ENCODE measurements around the gene CUL9.

The CUL9 gene

GRCh38 chr6:43181942-43182860, at the start of gene CUL9:
TSS of gene CUL9 (plus strand) at chr6:43182196. CDS start at chr6:43184311, 2,115 bp downstream.
- TF ChIP-seq GATA3 (IDR thresholded peaks at IDR 0.05; ENCODE audit: low read depth, low read length), result no peak

- TF ChIP-seq GATA3 (IDR thresholded peaks at IDR 0.05; ENCODE audit: low read depth, low read length) (no peak), GATA2 (IDR thresholded peaks at IDR 0.05; ENCODE audit: low read depth, low read length) (no peak)
These were observed 43.7 kb upstream of the CUL9 start for GRCh38 chr6:43138267-43138666.

- TF ChIP-seq GATA2 (IDR thresholded peaks at IDR 0.05; ENCODE audit: low read depth, low read length) (no peak), GATA3 (IDR thresholded peaks at IDR 0.05; ENCODE audit: low read depth, low read length) (no peak)
These were observed 40.4 kb upstream of the CUL9 start for GRCh38 chr6:43141644-43142043.

GRCh38 chr6:43142101-43142500, 39.9 kb upstream of the CUL9 start:
- TF ChIP-seq GATA3 (IDR thresholded peaks at IDR 0.05; ENCODE audit: low read depth, low read length), result no peak
- no peak for TF ChIP-seq GATA2 (IDR thresholded peaks at IDR 0.05; ENCODE audit: low read depth, low read length)

GRCh38 chr6:43143235-43144128, 38.5 kb upstream of the CUL9 start:
- no peak for TF ChIP-seq GATA3 (IDR thresholded peaks at IDR 0.05; ENCODE audit: low read depth, low read length)
- no peak for TF ChIP-seq GATA2 (IDR thresholded peaks at IDR 0.05; ENCODE audit: low read depth, low read length)

GRCh38 chr6:43144879-43145278, 37.1 kb upstream of the CUL9 start:
- TF ChIP-seq GATA2 (IDR thresholded peaks at IDR 0.05; ENCODE audit: low read depth, low read length), result no peak
- TF ChIP-seq GATA3 (IDR thresholded peaks at IDR 0.05; ENCODE audit: low read depth, low read length), result no peak

GRCh38 chr6:43146261-43146660, 35.7 kb upstream of the CUL9 start:
- no peak for TF ChIP-seq GATA2 (IDR thresholded peaks at IDR 0.05; ENCODE audit: low read depth, low read length)
- TF ChIP-seq GATA3 (IDR thresholded peaks at IDR 0.05; ENCODE audit: low read depth, low read length), result no peak

- TF ChIP-seq GATA2 (IDR thresholded peaks at IDR 0.05; ENCODE audit: low read depth, low read length) (no peak), GATA3 (IDR thresholded peaks at IDR 0.05; ENCODE audit: low read depth, low read length) (no peak)
These were observed 35.0 kb upstream of the CUL9 start for GRCh38 chr6:43146709-43147688.

- TF ChIP-seq GATA3 (IDR thresholded peaks at IDR 0.05; ENCODE audit: low read depth, low read length) (no peak), GATA2 (IDR thresholded peaks at IDR 0.05; ENCODE audit: low read depth, low read length) (no peak)
These were observed 34.1 kb upstream of the CUL9 start for GRCh38 chr6:43147691-43148477.

GRCh38 chr6:43149265-43149664, 32.7 kb upstream of the CUL9 start:
- no peak for TF ChIP-seq GATA3 (IDR thresholded peaks at IDR 0.05; ENCODE audit: low read depth, low read length)
- TF ChIP-seq GATA2 (IDR thresholded peaks at IDR 0.05; ENCODE audit: low read depth, low read length), result no peak

- TF ChIP-seq GATA3 (IDR thresholded peaks at IDR 0.05; ENCODE audit: low read depth, low read length), result no peak
- no peak for TF ChIP-seq GATA2 (IDR thresholded peaks at IDR 0.05; ENCODE audit: low read depth, low read length)
These were observed 31.8 kb upstream of the CUL9 start for GRCh38 chr6:43150051-43150751.

- no peak for TF ChIP-seq GATA3 (IDR thresholded peaks at IDR 0.05; ENCODE audit: low read depth, low read length)
These were observed 22.4 kb upstream of the CUL9 start for GRCh38 chr6:43159599-43159998.
